T-helper 1 cell treated with Interleukin-12 subunit alpha and Interleukin-12 subunit beta and Interleukin-4 antibody, amounts not matched to agents 30 μg/mL and 1 μg/mL, for 36 hours (primary cell): ENCODE results near the gene SMIM9.

Experiments
- H3K27ac Mint-ChIP-seq: one replicate; pipeline ENCODE4 v1.8.0; 2021; ENCODE audit warnings: mild to moderate bottlenecking, mixed read lengths
- H3K27me3 Mint-ChIP-seq: one replicate; pipeline ENCODE4 v1.8.0; 2021; ENCODE audit warnings: low read depth, mixed read lengths
- H3K36me3 Mint-ChIP-seq: one replicate; pipeline ENCODE4 v1.8.0; 2021; ENCODE audit warnings: low read depth, mixed read lengths
- H3K4me1 Mint-ChIP-seq: one replicate; pipeline ENCODE4 v1.8.0; 2021; ENCODE audit warnings: low read depth, mixed read lengths
- H3K4me3 Mint-ChIP-seq: one replicate; pipeline ENCODE4 v1.8.0; 2021; ENCODE audit warnings: mild to moderate bottlenecking, moderate library complexity, mixed read lengths
- H3K9me3 Mint-ChIP-seq: one replicate; pipeline ENCODE4 v1.8.0; 2021; ENCODE audit warnings: mixed read lengths

Gene SMIM9

GRCh38 chrX:154776753-154777152 is 57.7 kb downstream of the SMIM9 start:
- H3K27ac Mint-ChIP-seq: no peak overlapping the region
- peaks cover 5% of the 10 kb centered on the region for H3K4me1 Mint-ChIP-seq
- H3K4me3 Mint-ChIP-seq: no peak overlapping the region
- peaks cover 36% of the 10 kb centered on the region for H3K36me3 Mint-ChIP-seq
- H3K27me3 Mint-ChIP-seq: no peaks in the 10 kb centered on the region
- H3K9me3 Mint-ChIP-seq: no peaks in the 10 kb centered on the region

DNA sequence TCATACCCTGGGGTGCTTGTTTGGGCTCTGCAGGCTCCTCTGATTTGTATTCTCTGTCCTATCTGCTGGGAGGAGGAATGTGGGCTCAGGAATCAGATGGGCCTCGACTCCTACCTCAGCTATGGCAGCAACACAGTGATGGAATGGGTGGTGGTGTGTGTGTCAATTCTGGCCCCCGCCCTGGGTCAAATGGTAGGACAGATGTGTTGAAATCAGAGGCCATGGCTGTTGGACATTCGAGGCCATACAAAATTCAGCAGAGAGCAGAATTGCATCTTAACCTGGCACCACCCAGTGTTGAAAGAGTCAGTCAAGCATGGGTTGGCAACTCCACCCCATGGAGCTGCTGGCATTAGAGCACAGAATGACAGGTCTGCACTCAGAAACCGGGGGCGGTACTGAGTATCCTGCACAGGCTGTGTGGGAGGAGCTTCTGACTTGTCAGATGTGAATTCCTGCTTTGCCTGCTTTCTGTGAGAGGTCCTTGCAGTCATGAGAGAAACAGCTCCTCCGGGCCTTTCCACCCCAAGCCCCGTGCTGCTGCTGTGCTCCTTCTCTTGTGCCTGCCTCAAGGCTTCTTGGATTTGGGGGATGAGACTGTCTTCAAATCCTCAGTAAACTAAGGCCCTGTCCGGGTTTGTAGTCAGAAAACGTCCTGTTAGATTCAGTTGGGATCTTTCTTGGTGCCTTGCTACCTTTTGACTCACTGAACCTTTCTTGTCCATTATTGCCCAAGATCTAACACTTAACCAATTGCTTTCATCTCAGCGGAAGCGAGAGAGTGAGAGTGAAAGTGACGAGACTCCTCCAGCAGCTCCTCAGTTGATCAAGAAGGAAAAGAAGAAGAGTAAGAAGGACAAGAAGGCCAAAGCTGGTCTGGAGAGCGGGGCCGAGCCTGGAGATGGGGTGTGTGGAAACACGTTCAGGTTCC is 58.8 kb downstream of the SMIM9 start:
- Mint-ChIP-seq H3K4me3 (no peak overlapping the region), H3K9me3 (no peaks in the 10 kb centered on the region), H3K27me3 (no peaks in the 10 kb centered on the region), H3K27ac (no peak overlapping the region), H3K36me3 (peaks cover 38% of the 10 kb centered on the region), H3K4me1 (peaks cover 8% of the 10 kb centered on the region)

DNA sequence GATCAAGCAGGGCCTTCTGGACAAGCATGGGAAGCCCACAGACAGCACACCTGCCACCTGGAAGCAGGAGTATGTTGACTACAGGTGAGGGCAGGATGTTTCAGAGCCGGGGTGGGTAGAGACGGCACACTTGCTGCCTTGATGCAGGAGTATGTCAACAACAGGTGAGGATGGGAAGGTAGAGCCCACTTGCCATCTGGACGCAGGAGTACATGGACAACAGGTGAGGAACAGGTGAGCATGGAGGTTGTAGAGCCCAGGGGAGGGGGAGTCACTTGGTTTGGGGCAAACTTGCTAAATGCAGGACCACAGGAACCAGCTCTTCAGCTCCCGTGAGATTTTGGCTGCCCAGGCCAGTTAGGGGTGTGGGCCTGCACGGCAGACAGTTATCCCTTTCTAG is 59.8 kb downstream of the SMIM9 start:
- H3K27me3 Mint-ChIP-seq: no peaks in the 10 kb centered on the region
- no peaks in the 10 kb centered on the region for H3K9me3 Mint-ChIP-seq
- peaks cover 40% of the 10 kb centered on the region for H3K36me3 Mint-ChIP-seq
- H3K4me1 Mint-ChIP-seq: peaks cover 8% of the 10 kb centered on the region
- no peak overlapping the region for H3K4me3 Mint-ChIP-seq
- no peak overlapping the region for H3K27ac Mint-ChIP-seq
